Measurements from ENCODE around the gene IRF2BP2. TPM values are rescaled to one million over a fixed set of nuclear protein-coding genes. Genes with fewer than 3 reads are reported as not detected.
"Not testable (repeated sequence)": the region's sequence is repeated elsewhere in the genome, so short reads cannot be mapped to it uniquely, and the experiment has no call there.

Gene IRF2BP2
- polyA plus RNA-seq, 1 donor: 161 TPM

DNA sequence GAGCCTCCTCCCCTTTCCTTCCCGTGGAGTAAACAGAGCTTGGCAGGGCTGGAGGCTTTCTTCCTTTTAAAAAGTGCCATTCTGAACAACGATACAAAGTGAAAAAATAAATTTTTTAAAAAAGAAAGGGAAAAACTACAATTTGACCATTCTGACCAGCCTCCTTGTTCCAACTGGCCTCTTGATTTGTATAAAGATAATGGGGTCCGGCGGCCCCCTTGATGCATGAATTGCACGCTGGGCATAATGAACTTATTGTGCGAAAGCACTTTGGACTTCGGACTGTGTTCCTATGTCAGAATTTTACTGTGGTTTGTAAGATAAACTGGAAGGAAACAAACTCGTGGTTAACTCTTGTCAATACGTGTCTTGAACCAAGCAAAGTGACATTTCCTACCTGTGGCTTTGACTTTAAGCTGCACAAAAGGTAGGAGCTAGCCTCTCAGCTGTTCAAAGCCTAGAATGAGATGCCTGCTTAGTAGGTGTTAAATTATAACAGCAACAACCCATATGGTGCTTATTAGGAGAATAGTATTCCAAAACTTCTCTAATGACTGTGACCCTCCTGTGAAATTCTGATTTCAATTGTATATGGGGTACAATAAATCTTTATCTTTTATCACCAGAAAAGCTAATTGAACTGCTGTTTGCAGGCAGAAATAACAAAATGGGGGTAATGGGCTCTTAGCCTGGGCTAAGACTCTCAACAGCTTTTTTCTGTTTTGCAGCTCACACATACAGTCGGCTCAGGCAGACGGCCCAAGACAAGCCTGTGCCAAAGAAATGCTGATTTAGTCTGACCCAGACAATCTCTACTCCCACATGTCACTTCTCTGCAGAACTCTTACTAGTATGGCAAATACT lies 9.3 kb downstream of the IRF2BP2 start:
- Histone ChIP-seq H3K4me3 (ENCODE audit: low read length) (peak overlapping the region; percentile 47), H3K36me3 (ENCODE audit: control insufficient read depth, insufficient read depth, low read length) (peaks cover 7% of the 10 kb centered on the region), H3K27me3 (ENCODE audit: control insufficient read depth, insufficient read depth, low read length) (no peaks in the 10 kb centered on the region), H3K9me3 (ENCODE audit: control insufficient read depth, low read depth, low read length) (no peaks in the 10 kb centered on the region), H3K4me1 (ENCODE audit: control insufficient read depth, insufficient read depth, low read length) (peaks cover 39% of the 10 kb centered on the region), H3K27ac (ENCODE audit: low read length) (peak overlapping the region; percentile 99)
- peak; percentile 92 to 97 for DNase-seq
- 0% methylated on average over 1 of the region's 11 CpGs for WGBS (ENCODE audit: insufficient coverage, low lambda C conversion rate)

DNA sequence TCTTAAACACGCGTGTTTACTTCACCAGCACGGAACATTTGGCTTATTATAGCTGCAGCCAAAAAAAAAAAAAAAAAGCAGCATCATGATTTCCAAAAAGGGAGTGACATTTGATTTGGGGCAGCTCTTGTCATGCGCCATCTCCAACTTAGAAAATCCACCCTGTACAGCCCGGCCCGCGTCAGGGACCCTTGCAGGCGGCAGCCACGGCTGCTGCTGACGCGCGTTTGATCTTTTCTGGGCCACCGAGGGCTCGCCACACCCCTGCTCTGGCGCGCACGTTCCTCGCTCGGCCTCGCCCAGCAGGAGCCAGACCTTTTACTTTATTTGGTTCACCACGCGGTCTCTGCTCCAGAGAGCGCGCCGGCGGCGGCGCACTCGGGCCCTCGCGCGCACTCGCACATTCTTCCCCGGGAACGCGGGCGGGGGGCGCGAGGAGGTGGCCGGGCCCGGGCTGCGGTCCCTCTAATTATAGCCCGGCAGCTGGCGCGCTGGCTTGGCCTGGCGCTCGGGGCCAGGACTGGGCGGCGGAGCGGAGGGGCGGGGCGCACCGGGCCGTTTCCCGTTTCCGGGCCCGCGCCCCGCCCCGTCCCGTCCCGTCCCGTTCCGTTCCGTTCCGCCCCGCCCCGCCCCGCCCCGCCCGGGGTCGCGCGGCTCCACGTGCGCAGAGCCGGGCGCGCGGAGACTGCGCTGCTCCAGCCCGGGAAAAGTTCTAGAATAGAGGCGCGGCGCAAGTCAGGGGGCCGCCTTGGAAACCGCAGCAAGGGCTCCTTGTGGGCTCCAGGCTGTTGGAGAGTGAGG lies 10.2 kb downstream of the IRF2BP2 start:
- DNase-seq: peak; percentile 80 to 94
- peak overlapping the region; percentile 53 for H3K4me3 ChIP-seq (ENCODE audit: low read length)
- no CpG with 5 or more reads among the region's 87 CpGs for WGBS (ENCODE audit: insufficient coverage, low lambda C conversion rate)
- peaks cover 39% of the 10 kb centered on the region for H3K4me1 ChIP-seq (ENCODE audit: control insufficient read depth, insufficient read depth, low read length)
- H3K9me3 ChIP-seq (ENCODE audit: control insufficient read depth, low read depth, low read length): no peaks in the 10 kb centered on the region
- H3K27me3 ChIP-seq (ENCODE audit: control insufficient read depth, insufficient read depth, low read length): no peaks in the 10 kb centered on the region
- H3K27ac ChIP-seq (ENCODE audit: low read length): peak overlapping the region; percentile 99
- H3K36me3 ChIP-seq (ENCODE audit: control insufficient read depth, insufficient read depth, low read length): peaks cover 4% of the 10 kb centered on the region

DNA sequence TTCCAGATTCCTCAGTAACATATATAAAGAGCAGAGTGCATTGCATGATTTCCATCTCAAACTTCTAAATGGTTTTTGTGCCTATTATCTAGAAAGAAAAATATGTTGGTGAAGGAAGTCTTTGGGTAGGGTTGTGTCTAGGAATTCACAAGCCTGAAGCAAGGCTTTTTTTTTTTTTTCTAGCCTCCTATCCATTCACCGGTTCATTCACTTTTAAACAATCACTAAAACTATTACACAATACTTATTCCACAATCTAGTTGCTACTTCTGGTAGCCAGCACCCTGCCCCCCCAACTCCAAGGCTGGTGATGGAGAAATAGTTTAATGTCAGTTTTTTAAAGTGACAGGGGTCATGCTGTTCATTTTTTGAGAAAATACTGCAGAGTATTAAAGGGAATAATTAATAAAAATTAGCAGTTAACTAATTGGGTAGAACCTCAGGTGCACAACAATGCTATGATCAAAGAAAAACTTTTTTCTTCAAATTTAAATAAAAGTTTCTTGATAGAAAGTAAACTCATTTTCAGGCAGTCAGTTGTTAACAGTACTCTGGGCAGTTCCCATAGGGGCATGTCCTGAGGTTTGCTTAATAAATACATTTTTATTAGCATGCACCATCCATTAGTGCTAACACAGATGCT lies 10.9 kb downstream of the IRF2BP2 start:
- Histone ChIP-seq H3K4me1 (ENCODE audit: control insufficient read depth, insufficient read depth, low read length) (peaks cover 39% of the 10 kb centered on the region), H3K36me3 (ENCODE audit: control insufficient read depth, insufficient read depth, low read length) (peaks cover 2% of the 10 kb centered on the region), H3K27me3 (ENCODE audit: control insufficient read depth, insufficient read depth, low read length) (no peaks in the 10 kb centered on the region), H3K27ac (ENCODE audit: low read length) (peak overlapping the region; percentile 98), H3K9me3 (ENCODE audit: control insufficient read depth, low read depth, low read length) (no peaks in the 10 kb centered on the region), H3K4me3 (ENCODE audit: low read length) (peak overlapping the region; percentile 53)
- WGBS (ENCODE audit: insufficient coverage, low lambda C conversion rate): 17% methylated on average over 1 of the region's 1 CpG
- DNase-seq: peak in 1 of 2 donors; percentile 50

DNA sequence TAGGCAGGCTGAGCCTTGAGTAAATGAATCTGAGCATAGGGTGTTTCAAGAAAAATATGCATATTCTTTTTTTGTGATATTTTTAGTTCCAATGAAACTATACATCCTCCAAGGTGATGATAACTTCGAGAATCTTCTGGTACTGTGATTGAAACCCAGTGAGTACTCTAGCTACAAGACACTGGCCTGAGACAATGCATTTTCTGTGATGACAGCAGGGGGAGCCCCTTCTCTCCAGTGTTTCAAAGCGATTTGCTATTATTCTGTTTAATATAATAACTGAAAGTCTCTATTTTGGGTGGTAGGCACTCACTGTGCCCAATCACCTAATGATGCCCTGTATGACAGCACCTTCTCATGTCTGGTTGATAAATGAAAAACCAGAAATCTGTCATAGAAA lies 12.1 kb downstream of the IRF2BP2 start:
- 83% methylated on average over 1 of the region's 2 CpGs for WGBS (ENCODE audit: insufficient coverage, low lambda C conversion rate)
- no peak overlapping the region for H3K4me3 ChIP-seq (ENCODE audit: low read length)
- no peaks in the 10 kb centered on the region for H3K9me3 ChIP-seq (ENCODE audit: control insufficient read depth, low read depth, low read length)
- peaks cover 2% of the 10 kb centered on the region for H3K36me3 ChIP-seq (ENCODE audit: control insufficient read depth, insufficient read depth, low read length)
- no peak overlapping the region for H3K27ac ChIP-seq (ENCODE audit: low read length)
- DNase-seq: peak in 1 of 2 donors; percentile 57
- no peaks in the 10 kb centered on the region for H3K27me3 ChIP-seq (ENCODE audit: control insufficient read depth, insufficient read depth, low read length)
- H3K4me1 ChIP-seq (ENCODE audit: control insufficient read depth, insufficient read depth, low read length): peaks cover 36% of the 10 kb centered on the region

DNA sequence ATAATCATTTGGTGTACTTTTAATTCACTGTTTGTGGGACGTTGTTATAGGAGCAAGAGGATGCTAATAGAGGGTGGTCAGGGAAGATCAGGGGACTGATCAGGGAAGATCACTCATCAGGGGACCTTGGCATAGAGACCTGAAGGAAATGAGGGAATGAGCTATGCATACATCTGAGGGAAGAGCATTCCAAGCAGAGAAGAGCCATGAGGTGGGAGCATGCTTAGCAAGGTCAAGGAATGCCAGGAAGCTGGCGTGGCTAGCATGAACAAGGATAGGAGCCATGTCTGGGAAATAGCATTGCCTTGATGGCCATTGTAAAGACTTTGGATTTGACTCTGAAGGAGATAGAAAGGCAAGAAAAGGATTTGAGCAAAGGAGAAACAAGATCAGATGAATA lies 14.1 kb downstream of the IRF2BP2 start:
- H3K27ac ChIP-seq (ENCODE audit: low read length): no peak overlapping the region
- no peak for DNase-seq
- H3K4me3 ChIP-seq (ENCODE audit: low read length): no peak overlapping the region
- H3K4me1 ChIP-seq (ENCODE audit: control insufficient read depth, insufficient read depth, low read length): peaks cover 16% of the 10 kb centered on the region
- no peaks in the 10 kb centered on the region for H3K27me3 ChIP-seq (ENCODE audit: control insufficient read depth, insufficient read depth, low read length)
- WGBS (ENCODE audit: insufficient coverage, low lambda C conversion rate): no CpG with 5 or more reads among the region's 2 CpGs
- no peaks in the 10 kb centered on the region for H3K9me3 ChIP-seq (ENCODE audit: control insufficient read depth, low read depth, low read length)
- no peaks in the 10 kb centered on the region for H3K36me3 ChIP-seq (ENCODE audit: control insufficient read depth, insufficient read depth, low read length)

DNA sequence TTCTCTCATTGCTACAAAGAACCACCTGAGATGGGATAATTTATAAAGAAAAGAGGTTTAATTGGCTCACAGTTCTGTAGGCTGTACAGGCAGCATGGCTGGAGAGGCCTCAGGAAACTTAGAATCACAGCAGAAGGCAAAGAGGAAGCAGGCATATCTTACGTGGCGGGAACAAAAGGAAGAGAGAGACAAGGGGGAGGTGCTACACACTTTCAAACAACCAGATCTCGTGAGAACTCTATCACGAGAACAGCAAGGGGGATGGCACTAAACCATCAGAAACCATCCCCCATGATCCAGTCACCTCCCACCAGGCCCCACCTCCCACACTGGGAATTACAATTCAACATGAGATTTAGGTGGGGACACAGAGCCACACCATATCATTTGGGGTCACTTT lies 15.4 kb downstream of the IRF2BP2 start:
- H3K27ac ChIP-seq (ENCODE audit: low read length); H3K9me3 ChIP-seq (ENCODE audit: control insufficient read depth, low read depth, low read length); H3K4me1 ChIP-seq (ENCODE audit: control insufficient read depth, insufficient read depth, low read length); H3K36me3 ChIP-seq (ENCODE audit: control insufficient read depth, insufficient read depth, low read length); DNase-seq; H3K27me3 ChIP-seq (ENCODE audit: control insufficient read depth, insufficient read depth, low read length); H3K4me3 ChIP-seq (ENCODE audit: low read length): not testable (repeated sequence)
- WGBS (ENCODE audit: insufficient coverage, low lambda C conversion rate): no CpG with 5 or more reads among the region's 4 CpGs

DNA sequence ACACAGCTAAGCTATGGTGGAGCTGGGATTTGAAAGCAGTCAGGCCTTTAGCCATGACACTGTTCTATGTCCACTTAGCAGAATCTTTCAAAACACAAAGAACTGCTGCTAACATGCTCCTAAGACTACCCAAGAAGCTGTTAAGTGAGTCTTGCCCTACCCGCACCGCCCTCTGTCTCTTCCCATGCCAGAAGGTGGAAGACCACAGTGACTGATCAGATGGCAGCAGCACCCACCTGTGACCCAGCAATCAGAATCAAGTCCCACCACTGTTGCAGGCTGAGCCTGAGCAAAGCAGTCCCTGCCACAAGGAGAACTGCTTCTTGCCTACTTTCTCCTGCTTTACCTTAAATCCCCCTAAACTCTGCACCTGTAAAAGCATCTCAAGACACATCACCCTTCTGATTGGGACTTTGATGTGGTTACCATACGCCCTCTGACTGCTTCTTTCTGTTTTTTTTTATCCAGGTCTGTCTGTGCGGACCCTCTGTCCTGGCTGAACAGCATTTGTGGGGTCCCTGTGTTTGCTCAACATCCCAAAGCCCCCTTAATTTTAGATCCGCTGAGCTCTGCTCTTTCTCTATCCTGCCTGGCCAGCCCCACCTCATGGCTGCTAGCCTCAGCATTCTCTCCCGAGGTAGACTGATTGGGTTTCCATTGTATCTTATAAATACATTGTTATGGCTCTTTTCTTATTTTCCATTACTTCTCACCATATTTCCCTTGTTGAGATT lies 16.0 kb downstream of the IRF2BP2 start:
- Histone ChIP-seq H3K4me3 (ENCODE audit: low read length) (no peak overlapping the region), H3K27ac (ENCODE audit: low read length) (no peak overlapping the region), H3K27me3 (ENCODE audit: control insufficient read depth, insufficient read depth, low read length) (no peaks in the 10 kb centered on the region), H3K9me3 (ENCODE audit: control insufficient read depth, low read depth, low read length) (no peaks in the 10 kb centered on the region), H3K36me3 (ENCODE audit: control insufficient read depth, insufficient read depth, low read length) (no peaks in the 10 kb centered on the region), H3K4me1 (ENCODE audit: control insufficient read depth, insufficient read depth, low read length) (peaks cover 6% of the 10 kb centered on the region)
- DNase-seq: no peak
- WGBS (ENCODE audit: insufficient coverage, low lambda C conversion rate): 100% methylated on average over 1 of the region's 6 CpGs

DNA sequence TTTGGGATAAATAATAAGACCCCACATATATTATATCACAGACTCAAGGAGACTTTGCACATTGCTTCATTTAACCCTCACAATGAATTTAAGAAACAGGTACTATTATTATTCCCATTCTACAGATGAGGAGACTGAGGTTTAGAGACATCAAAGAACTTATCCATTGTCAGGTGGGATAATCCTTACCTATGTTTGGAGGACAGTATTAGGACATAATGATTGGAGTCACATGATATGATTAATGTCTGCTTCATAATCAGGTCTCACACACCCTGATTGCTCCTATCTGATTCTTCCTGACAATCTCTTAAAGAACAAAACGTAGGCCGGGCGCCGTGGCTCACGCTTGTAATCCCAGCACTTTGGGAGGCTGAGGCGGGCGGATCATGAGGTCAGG lies 16.9 kb downstream of the IRF2BP2 start:
- no CpG with 5 or more reads among the region's 7 CpGs for WGBS (ENCODE audit: insufficient coverage, low lambda C conversion rate)
- no peaks in the 10 kb centered on the region for H3K36me3 ChIP-seq (ENCODE audit: control insufficient read depth, insufficient read depth, low read length)

DNA sequence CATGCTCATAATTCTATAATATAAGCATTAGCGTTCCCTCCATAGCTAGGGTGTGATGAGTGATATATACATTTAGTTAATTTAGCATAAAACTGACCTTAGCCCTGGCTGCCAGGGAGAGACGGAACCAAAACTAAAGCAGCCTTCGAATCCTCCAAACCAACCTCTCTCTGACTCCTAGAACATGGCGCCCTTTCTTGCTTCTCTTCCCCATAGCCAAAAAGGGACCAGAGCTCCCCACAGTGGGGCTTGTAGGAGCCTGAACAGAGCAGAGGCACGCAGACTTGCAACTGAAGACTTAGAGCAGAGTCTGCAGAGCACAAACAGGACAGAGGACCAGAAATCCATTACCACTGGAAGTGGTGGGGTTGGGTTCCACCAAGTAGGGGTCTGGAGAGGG lies 17.7 kb downstream of the IRF2BP2 start:
- H3K27ac ChIP-seq (ENCODE audit: low read length): no peak overlapping the region
- no peaks in the 10 kb centered on the region for H3K27me3 ChIP-seq (ENCODE audit: control insufficient read depth, insufficient read depth, low read length)
- H3K36me3 ChIP-seq (ENCODE audit: control insufficient read depth, insufficient read depth, low read length): no peaks in the 10 kb centered on the region
- H3K4me1 ChIP-seq (ENCODE audit: control insufficient read depth, insufficient read depth, low read length): no peaks in the 10 kb centered on the region
- no peak overlapping the region for H3K4me3 ChIP-seq (ENCODE audit: low read length)
- DNase-seq: no peak
- WGBS (ENCODE audit: insufficient coverage, low lambda C conversion rate): no CpG with 5 or more reads among the region's 5 CpGs
- H3K9me3 ChIP-seq (ENCODE audit: control insufficient read depth, low read depth, low read length): no peaks in the 10 kb centered on the region

More for the DNA sequence above, 16.9 kb downstream of the IRF2BP2 start:
- Histone ChIP-seq H3K4me1 (ENCODE audit: control insufficient read depth, insufficient read depth, low read length) (no peaks in the 10 kb centered on the region), H3K9me3 (ENCODE audit: control insufficient read depth, low read depth, low read length) (no peaks in the 10 kb centered on the region), H3K27me3 (ENCODE audit: control insufficient read depth, insufficient read depth, low read length) (no peaks in the 10 kb centered on the region), H3K4me3 (ENCODE audit: low read length) (no peak overlapping the region), H3K27ac (ENCODE audit: low read length) (no peak overlapping the region)
- DNase-seq: no peak

DNA sequence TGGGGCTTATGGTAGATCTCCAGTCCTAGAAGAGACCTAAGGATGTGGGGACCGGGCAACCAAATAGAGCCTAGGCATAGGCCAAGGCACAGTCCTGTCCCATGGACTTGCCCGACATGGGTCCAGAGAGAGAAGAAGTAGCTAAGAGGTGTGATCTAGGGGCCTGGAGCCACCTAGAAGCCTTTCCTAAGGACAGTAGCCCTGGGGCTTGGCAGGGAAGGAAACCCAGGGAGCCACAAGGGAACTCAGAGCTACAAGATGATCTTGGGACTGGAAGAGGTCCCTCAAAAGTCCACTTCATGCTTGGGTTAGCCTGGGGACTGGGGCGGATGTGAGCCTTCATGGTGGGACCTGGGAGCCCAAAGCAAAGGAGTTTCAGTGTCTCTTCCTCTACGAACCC lies 18.8 kb downstream of the IRF2BP2 start:
- Histone ChIP-seq H3K4me3 (ENCODE audit: low read length) (no peak overlapping the region), H3K4me1 (ENCODE audit: control insufficient read depth, insufficient read depth, low read length) (no peaks in the 10 kb centered on the region), H3K27me3 (ENCODE audit: control insufficient read depth, insufficient read depth, low read length) (no peaks in the 10 kb centered on the region), H3K36me3 (ENCODE audit: control insufficient read depth, insufficient read depth, low read length) (no peaks in the 10 kb centered on the region), H3K27ac (ENCODE audit: low read length) (no peak overlapping the region), H3K9me3 (ENCODE audit: control insufficient read depth, low read depth, low read length) (no peaks in the 10 kb centered on the region)
- no CpG with 5 or more reads among the region's 4 CpGs for WGBS (ENCODE audit: insufficient coverage, low lambda C conversion rate)
- no peak for DNase-seq

All from large intestine (tissue), 3 donors.